Measurements from ENCODE around the gene CDC42BPA. TPM values are rescaled to one million over a fixed set of nuclear protein-coding genes. Genes with fewer than 3 reads are reported as not detected.
A peak's percentile ranks its signal among the peaks of the same experiment; 100 is the strongest.

CDC42BPA gene
- total and polyA plus RNA-seq, 9 of the 15 experiments (the other 6 are each of a cell fraction or from before 2014, with no cell fraction given) = 8.0 to 77.5 (median 52.1) TPM

DNA sequence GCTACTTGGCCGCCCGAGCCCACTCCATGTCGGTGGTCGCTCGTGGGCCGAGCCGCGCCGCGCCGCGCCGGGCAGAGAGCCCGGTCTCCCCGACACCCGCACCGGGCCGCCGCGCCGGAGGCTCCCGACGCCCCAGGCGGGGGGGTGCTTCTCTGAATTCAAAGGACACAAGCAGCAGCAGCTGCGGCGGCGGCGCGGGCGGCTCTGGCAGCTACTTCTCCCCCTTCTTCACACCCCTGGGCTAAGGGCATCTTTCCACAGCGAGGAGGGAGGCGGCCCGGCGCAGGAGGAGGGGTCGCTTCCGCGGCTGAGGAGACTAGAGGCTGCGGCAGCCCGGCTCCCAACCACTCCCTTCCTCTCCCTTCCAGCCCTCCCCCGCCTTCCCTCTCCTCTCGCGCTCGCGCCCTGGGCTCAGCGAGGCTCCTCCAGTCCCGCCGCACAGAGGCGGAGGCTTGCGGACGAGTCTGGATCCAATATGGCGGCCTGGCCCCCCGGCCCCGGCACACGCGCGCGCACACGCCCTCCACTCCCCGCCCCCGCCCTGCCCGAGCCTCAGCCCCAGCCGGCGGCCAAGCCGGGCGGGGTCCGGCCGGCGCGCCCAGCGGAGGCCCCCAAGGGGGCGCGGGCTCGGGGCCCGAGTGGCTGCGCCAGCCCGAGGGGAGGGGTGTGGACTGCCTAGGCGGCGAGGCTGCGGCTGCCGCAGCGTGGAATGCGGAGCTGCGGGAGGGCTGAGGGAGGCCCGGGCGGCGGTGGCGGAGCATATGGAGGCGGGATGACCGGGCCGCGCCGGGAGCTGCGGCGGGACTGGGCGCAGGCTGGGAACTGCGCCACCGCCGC is at the start of gene CDC42BPA (continued):
- TF ChIP-seq, protein P1, sequence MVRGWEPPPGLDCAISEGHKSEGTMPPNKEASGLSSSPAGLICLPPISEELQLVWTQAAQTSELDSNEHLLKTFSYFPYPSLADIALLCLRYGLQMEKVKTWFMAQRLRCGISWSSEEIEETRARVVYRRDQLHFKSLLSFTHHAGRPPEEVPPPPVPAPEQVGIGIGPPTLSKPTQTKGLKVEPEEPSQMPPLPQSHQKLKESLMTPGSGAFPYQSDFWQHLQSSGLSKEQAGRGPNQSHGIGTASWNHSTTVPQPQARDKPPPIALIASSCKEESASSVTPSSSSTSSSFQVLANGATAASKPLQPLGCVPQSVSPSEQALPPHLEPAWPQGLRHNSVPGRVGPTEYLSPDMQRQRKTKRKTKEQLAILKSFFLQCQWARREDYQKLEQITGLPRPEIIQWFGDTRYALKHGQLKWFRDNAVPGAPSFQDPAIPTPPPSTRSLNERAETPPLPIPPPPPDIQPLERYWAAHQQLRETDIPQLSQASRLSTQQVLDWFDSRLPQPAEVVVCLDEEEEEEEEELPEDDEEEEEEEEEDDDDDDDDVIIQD (CRISPR knock-in tag; IDR thresholded peaks at IDR 0.05) = no peak
- TF ChIP-seq ZNF143 (CRISPR knock-in tag; IDR thresholded peaks at IDR 0.05) (no peak), KAT2B (IDR thresholded peaks at IDR 0.05; ENCODE audit: low read depth, low read length) (no peak), E2F3 (CRISPR knock-in tag; IDR thresholded peaks at IDR 0.05) (0 out of 2 replicates have a peak, but pooled peaks have one; percentile 78), L3MBTL2 (IDR thresholded peaks at IDR 0.05) (0 out of 2 replicates have a peak, but pooled peaks have one; percentile 85), BRF1 (IDR thresholded peaks at IDR 0.05; ENCODE audit: borderline replicate concordance, extremely low read depth, insufficient read length) (no peak), ZNF764 (CRISPR knock-in tag; IDR thresholded peaks at IDR 0.05; ENCODE audit: low read depth) (no peak), ZNF717 (CRISPR knock-in tag; IDR thresholded peaks at IDR 0.05) (no peak), MAFG (tag; conservative IDR thresholded peaks at IDR 0.05) (no peak), TCF7 (IDR thresholded peaks at IDR 0.05; ENCODE audit: borderline replicate concordance) (0 out of 2 replicates have a peak, but pooled peaks have one; percentile 17), MXI1 (IDR thresholded peaks at IDR 0.05; ENCODE audit: low read depth, low read length) (no peak), ZNF274 (IDR thresholded peaks at IDR 0.05; ENCODE audit: borderline replicate concordance, low read depth, low read length) (no peak), FOS (IDR thresholded peaks at IDR 0.05; ENCODE audit: extremely low read depth, insufficient read length) (no peak), ADNP (tag; IDR thresholded peaks at IDR 0.05) (no peak), HCFC1 (IDR thresholded peaks at IDR 0.05; ENCODE audit: low read depth, low read length) (peak; percentile 38; the same call in 1 of the 2 replicates), GTF2E2 (tag; IDR thresholded peaks at IDR 0.05) (no peak), ZFX (CRISPR knock-in tag; IDR thresholded peaks at IDR 0.05) (peak; percentile 92), ZC3H11A (IDR thresholded peaks at IDR 0.05; ENCODE audit: low read depth, low read length) (no peak)
- TF ChIP-seq, protein P2, sequence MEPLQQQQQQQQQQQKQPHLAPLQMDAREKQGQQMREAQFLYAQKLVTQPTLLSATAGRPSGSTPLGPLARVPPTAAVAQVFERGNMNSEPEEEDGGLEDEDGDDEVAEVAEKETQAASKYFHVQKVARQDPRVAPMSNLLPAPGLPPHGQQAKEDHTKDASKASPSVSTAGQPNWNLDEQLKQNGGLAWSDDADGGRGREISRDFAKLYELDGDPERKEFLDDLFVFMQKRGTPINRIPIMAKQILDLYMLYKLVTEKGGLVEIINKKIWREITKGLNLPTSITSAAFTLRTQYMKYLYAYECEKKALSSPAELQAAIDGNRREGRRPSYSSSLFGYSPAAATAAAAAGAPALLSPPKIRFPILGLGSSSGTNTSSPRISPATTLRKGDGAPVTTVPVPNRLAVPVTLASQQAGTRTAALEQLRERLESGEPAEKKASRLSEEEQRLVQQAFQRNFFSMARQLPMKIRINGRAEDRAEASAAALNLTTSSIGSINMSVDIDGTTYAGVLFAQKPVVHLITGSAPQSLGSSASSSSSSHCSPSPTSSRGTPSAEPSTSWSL (CRISPR knock-in tag; IDR thresholded peaks at IDR 0.05; ENCODE audit: borderline replicate concordance) = no peak
- TF ChIP-seq, protein P3, sequence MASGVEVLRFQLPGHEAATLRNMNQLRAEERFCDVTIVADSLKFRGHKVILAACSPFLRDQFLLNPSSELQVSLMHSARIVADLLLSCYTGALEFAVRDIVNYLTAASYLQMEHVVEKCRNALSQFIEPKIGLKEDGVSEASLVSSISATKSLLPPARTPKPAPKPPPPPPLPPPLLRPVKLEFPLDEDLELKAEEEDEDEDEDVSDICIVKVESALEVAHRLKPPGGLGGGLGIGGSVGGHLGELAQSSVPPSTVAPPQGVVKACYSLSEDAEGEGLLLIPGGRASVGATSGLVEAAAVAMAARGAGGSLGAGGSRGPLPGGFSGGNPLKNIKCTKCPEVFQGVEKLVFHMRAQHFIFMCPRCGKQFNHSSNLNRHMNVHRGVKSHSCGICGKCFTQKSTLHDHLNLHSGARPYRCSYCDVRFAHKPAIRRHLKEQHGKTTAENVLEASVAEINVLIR (CRISPR knock-in tag; IDR thresholded peaks at IDR 0.05) = no peak
- TF ChIP-seq, protein P4, sequence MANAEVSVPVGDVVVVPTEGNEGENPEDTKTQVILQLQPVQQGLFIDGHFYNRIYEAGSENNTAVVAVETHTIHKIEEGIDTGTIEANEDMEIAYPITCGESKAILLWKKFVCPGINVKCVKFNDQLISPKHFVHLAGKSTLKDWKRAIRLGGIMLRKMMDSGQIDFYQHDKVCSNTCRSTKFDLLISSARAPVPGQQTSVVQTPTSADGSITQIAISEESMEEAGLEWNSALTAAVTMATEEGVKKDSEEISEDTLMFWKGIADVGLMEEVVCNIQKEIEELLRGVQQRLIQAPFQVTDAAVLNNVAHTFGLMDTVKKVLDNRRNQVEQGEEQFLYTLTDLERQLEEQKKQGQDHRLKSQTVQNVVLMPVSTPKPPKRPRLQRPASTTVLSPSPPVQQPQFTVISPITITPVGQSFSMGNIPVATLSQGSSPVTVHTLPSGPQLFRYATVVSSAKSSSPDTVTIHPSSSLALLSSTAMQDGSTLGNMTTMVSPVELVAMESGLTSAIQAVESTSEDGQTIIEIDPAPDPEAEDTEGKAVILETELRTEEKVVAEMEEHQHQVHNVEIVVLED (CRISPR knock-in tag; IDR thresholded peaks at IDR 0.05) = peak; percentile 32; the same call in 1 of the 2 replicates
